Epithelial cell of proximal tubule (primary cell): Measurements from ENCODE around the gene INTS11. TPM values are rescaled to one million over a fixed set of nuclear protein-coding genes. Genes with fewer than 3 reads are reported as not detected.
A peak's percentile ranks its signal among the peaks of the same experiment; 100 is the strongest.

Experiments
- DNase-seq: peaks from one replicate; pipeline ENCODE4 v3.0.0-alpha.2; 2011; ENCODE audit warnings: low read depth
- H3K4me3 ChIP-seq: 2 replicates; pipeline ENCODE4 v1.5.1; 2011; ENCODE audit warnings: low read depth, mild to moderate bottlenecking, low read length
- CTCF ChIP-seq: conservative IDR thresholded peaks from 2 replicates; pipeline ENCODE4 v1.5.1; 2012; ENCODE audit warnings: low read depth, mild to moderate bottlenecking, low read length
- total RNA-seq: library from RNA; depleted of rRNA; stranded (reverse); fragments of >200 nt; gene quantifications from 2 replicates; pipeline ENCODE4 v1.2.3, GENCODE V29; 2015

Gene INTS11
- total RNA-seq, 1 donor from 2014 or later: 58.7 TPM

- no peak for DNase-seq
- H3K4me3 ChIP-seq: no peak overlapping the region
- no peak for TF ChIP-seq CTCF
These were observed 13.9 kb downstream of the INTS11 start for GRCh38 chr1:1310476-1311053.

- no peak overlapping the region for H3K4me3 ChIP-seq
- no peak for DNase-seq
- no peak for TF ChIP-seq CTCF
These were observed 14.4 kb downstream of the INTS11 start for GRCh38 chr1:1310109-1310385.

- no peak for TF ChIP-seq CTCF
- DNase-seq: no peak
These were observed 15.0 kb downstream of the INTS11 start for GRCh38 chr1:1309251-1310108.

GRCh38 chr1:1308756-1309250 lies 15.7 kb downstream of the INTS11 start:
- DNase-seq: no peak
- no peak for TF ChIP-seq CTCF
- peak overlapping the region; percentile 87 for H3K4me3 ChIP-seq

More at GRCh38 chr1:1309251-1310108, 15.0 kb downstream of the INTS11 start:
- H3K4me3 ChIP-seq: peak overlapping the region; percentile 87

- no peak for TF ChIP-seq CTCF
- no peak for DNase-seq
- H3K4me3 ChIP-seq: peak within 1 kb of the TSS; percentile 87
These were observed 16.3 kb downstream of the INTS11 start, which contains the start of the genes ACAP3 and PUSL1 for GRCh38 chr1:1307923-1308755. Gene ACAP3, minus strand, starts transcription at chr1:1307930. Its CDS starts 115 bp downstream, at chr1:1307815. Gene PUSL1, plus strand, starts transcription at chr1:1308597. Its CDS starts 47 bp downstream, at chr1:1308644.

- H3K4me3 ChIP-seq: peak overlapping the region; percentile 73
- no peak for DNase-seq
- no peak for TF ChIP-seq CTCF
These were observed 17.1 kb downstream of the INTS11 start for GRCh38 chr1:1307261-1307922.
